Measurements from ENCODE around the gene REEP3.

- TF ChIP-seq, protein P1, sequence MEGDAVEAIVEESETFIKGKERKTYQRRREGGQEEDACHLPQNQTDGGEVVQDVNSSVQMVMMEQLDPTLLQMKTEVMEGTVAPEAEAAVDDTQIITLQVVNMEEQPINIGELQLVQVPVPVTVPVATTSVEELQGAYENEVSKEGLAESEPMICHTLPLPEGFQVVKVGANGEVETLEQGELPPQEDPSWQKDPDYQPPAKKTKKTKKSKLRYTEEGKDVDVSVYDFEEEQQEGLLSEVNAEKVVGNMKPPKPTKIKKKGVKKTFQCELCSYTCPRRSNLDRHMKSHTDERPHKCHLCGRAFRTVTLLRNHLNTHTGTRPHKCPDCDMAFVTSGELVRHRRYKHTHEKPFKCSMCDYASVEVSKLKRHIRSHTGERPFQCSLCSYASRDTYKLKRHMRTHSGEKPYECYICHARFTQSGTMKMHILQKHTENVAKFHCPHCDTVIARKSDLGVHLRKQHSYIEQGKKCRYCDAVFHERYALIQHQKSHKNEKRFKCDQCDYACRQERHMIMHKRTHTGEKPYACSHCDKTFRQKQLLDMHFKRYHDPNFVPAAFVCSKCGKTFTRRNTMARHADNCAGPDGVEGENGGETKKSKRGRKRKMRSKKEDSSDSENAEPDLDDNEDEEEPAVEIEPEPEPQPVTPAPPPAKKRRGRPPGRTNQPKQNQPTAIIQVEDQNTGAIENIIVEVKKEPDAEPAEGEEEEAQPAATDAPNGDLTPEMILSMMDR (IDR thresholded peaks at IDR 0.05) = no peak
- no peak for TF ChIP-seq POLR2A (IDR thresholded peaks at IDR 0.05)
Measured at GRCh38 chr10:63671317-63671937, 150.2 kb downstream of the REEP3 start.

Data from transverse colon (tissue), 3 donors.